Retinal pigment epithelial cell (primary cell): ENCODE measurements around the gene VPS37C.

Experiments used
- DNase-seq: peaks from one replicate; pipeline ENCODE4 v3.0.0-alpha.2; 2010; ENCODE audit warnings: low read depth
- H3K4me3 ChIP-seq: 2 replicates; pipeline ENCODE4 v1.5.1; 2011; ENCODE audit warnings: mild to moderate bottlenecking, low read length, control low read depth, moderate library complexity
- TF ChIP-seq, protein P1 (sequence below): conservative IDR thresholded peaks from 2 replicates; pipeline ENCODE4 v1.5.1; 2011; ENCODE audit warnings: low read depth, low read length, control low read depth, inconsistent platforms

The VPS37C gene

GRCh38 chr11:61150706-61151544 lies 10.3 kb downstream of the VPS37C start:
- H3K4me3 ChIP-seq, result no peak overlapping the region
- DNase-seq, result no peak
- TF ChIP-seq, protein P1, sequence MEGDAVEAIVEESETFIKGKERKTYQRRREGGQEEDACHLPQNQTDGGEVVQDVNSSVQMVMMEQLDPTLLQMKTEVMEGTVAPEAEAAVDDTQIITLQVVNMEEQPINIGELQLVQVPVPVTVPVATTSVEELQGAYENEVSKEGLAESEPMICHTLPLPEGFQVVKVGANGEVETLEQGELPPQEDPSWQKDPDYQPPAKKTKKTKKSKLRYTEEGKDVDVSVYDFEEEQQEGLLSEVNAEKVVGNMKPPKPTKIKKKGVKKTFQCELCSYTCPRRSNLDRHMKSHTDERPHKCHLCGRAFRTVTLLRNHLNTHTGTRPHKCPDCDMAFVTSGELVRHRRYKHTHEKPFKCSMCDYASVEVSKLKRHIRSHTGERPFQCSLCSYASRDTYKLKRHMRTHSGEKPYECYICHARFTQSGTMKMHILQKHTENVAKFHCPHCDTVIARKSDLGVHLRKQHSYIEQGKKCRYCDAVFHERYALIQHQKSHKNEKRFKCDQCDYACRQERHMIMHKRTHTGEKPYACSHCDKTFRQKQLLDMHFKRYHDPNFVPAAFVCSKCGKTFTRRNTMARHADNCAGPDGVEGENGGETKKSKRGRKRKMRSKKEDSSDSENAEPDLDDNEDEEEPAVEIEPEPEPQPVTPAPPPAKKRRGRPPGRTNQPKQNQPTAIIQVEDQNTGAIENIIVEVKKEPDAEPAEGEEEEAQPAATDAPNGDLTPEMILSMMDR, result no peak

DNA sequence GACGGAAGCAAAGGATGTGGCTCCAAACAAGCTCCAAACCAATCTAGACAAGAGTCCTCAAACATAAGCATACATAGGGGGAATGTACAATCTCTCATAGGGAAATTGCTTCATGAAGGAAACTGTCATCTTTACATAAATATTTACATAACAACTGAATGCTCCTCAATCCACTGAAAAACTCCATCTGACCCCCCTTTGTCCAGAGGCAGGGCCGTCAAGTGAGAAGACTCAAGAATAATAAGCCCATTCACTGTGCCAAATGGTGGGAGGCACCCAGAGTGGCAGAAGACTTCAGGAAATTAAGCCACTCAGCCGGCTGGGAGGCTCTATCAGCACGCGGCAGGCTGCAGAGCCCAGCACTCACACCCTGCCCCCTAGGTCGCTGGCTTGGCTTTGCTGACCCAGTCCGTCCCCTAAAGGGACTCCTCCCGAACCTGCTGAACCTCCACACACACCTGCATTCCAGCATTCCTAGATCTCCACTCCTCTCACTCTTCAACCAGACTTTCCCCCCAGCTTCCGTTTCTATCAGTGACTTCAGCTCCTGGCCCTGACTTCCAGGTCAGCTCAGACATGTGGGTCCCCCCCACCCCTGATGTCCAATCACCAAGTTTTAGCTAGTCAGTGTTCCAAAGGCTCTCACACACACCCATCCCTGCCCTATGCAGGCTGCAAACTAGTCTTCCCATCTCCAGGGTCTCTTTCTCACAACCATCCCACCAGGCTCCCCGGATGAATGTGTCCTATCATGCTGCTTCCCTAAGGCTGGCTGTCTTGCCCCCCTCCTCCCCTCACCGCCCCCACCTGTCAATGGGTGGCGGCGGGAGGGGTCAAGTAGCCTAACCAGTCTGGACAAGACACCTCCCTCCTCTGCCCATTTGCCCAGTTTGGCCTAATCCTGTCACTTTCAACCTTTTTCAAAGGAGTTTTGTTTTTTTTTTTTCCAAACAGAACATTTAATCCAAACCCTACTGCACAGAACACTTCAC lies 11.3 kb downstream of the VPS37C start:
- TF ChIP-seq, protein P1, result no peak
- DNase-seq, result no peak
- no peak overlapping the region for H3K4me3 ChIP-seq

DNA sequence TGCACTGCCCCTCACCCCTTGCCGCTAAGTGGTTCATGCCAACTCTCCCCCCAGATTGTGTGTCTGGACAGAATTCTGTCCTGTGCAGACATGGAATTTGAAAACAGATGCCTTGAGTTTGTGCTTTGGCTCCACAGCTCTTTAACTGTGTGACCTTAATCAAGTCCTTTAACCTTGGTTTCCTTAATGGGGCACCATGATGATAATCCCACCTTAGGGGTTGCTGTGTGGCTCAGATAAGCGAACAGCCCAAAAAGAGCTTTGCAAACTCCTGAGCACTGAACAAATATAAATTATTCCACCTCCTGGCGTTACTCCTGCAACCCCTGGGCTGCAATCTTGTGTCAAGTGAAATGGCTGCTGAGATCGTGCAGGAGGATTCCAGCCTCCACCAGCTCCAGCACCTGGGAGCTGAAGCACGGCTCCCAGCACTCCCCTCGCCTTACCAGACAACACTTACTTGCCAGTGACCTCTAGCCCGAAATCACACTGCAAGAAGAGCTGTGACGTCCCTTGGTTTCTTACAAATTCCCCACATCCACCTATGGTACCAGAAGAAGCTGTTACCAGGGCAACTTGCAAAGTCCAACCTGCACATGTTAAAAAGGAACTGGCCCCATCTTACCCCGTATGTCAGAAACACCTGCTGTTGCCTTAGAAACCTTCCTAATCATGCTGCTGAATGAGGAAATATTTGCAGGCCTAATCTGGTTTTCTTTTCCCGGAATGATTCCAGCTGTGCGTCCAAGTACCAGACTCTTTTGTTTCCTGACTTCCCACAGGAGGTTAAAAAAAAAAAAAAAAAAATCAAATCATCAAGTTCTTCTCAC lies 13.2 kb downstream of the VPS37C start:
- H3K4me3 ChIP-seq, result no peak overlapping the region
- TF ChIP-seq, protein P1, result no peak
- no peak for DNase-seq

GRCh38 chr11:61147271-61147670 lies 14.0 kb downstream of the VPS37C start:
- H3K4me3 ChIP-seq, result no peak overlapping the region
- TF ChIP-seq, protein P1, result no peak
- DNase-seq, result no peak

- no peak for DNase-seq
- TF ChIP-seq, protein P1, result no peak
- H3K4me3 ChIP-seq, result no peak overlapping the region
These were observed 14.8 kb downstream of the VPS37C start for GRCh38 chr11:61146416-61146815.

- DNase-seq, result no peak
- H3K4me3 ChIP-seq, result no peak overlapping the region
- TF ChIP-seq, protein P1, result no peak
These were observed 15.8 kb downstream of the VPS37C start for GRCh38 chr11:61145228-61146005.
